Transverse colon (tissue), 4 donors: ENCODE data around the gene CGNL1. TPM values are rescaled to one million over a fixed set of nuclear protein-coding genes. Genes with fewer than 3 reads are reported as not detected.

Source experiments
- DNase-seq: peaks from one replicate; pipeline ENCODE4 v3.0.0-alpha.2; 2019
- H3K27ac ChIP-seq, 4 donors: fragments of 200-600 bp; sonication (generic); 2 replicates each; pipeline ENCODE4 v1.5.1; 2016 to 2018; ENCODE audit warnings: inconsistent platforms in 4 of 4
- H3K27me3 ChIP-seq: fragments of 200-600 bp; sonication (generic); 2 replicates; pipeline ENCODE4 v1.5.1; 2017; ENCODE audit warnings: inconsistent platforms
- H3K36me3 ChIP-seq, 4 donors: fragments of 200-600 bp; sonication (generic); 2 replicates each; pipeline ENCODE4 v1.5.1; 2017 to 2019; ENCODE audit warnings: inconsistent platforms in 4 of 4
- H3K4me1 ChIP-seq, 4 donors: fragments of 200-600 bp; sonication (generic); 2 replicates each; pipeline ENCODE4 v1.5.1; 2017 to 2020; ENCODE audit warnings: inconsistent platforms in 4 of 4
- H3K4me3 ChIP-seq, 4 donors: fragments of 200-600 bp; sonication (generic); 1 replicate in 1 of 4; 2 replicates in 3 of 4; pipeline versions ENCODE4 v1.5.1 to v1.6.1; 2017 to 2019; ENCODE audit warnings: inconsistent platforms in 4 of 4
- H3K9me3 ChIP-seq, 2 donors: fragments of 200-600 bp; sonication (generic); 2 replicates each; pipeline ENCODE4 v1.5.1; 2017 to 2019; ENCODE audit warnings: inconsistent platforms in 2 of 2
- CTCF ChIP-seq, 5 experiments: fragments of 200-600 bp in 3 of 5; fragments of 450-650 bp in 2 of 5; sonication (generic) in 3 of 5; IDR thresholded peaks; 1 replicate in 2 of 5; 2 replicates in 3 of 5; pipeline ENCODE4 v1.5.1; 2016 to 2017; ENCODE audit warnings: antibody characterized with exemption in 5 of 5, inconsistent platforms in 3 of 5, mild to moderate bottlenecking in 2 of 5, moderate library complexity in 1 of 5
- EP300 ChIP-seq: sonication (generic); formaldehyde crosslinking; IDR thresholded peaks from one replicate; pipeline ENCODE4 v1.6.1; 2017; ENCODE audit warnings: antibody characterized with exemption, low read depth
- POLR2A ChIP-seq: fragments of 450-650 bp; IDR thresholded peaks from one replicate; pipeline ENCODE4 v1.6.1; 2016; ENCODE audit warnings: antibody characterized with exemption, mild to moderate bottlenecking, moderate library complexity
- POLR2AphosphoS5 ChIP-seq, 3 donors: sonication (generic); formaldehyde crosslinking; IDR thresholded peaks; one replicate each; pipeline ENCODE4 v1.6.1; 2016; ENCODE audit warnings: antibody characterized with exemption in 3 of 3
- whole genome bisulfite sequencing, 2 donors: methylation state at CpG; one replicate each; pipeline ENCODE4 v1.1.5; 2018; ENCODE audit warnings: low coverage in 1 of 2; 5-methylcytosine and 5-hydroxymethylcytosine counted together
- in situ Hi-C, 4 donors: fragments of 200-750 bp; cut with MboI; loops; one replicate each; pipeline versions ENCODE4 v1.15.0 to v1.15.1; 2017; ENCODE audit warnings: low sequenced_read_pairs in 3 of 4, low pct_ligation_motif_present in 1 of 4, low pct_unique_long_range_greater_than_20kb in 1 of 4
- intact Hi-C: fragments of 100-400 bp; cut with DNase I; formaldehyde crosslinking; loops from one replicate; pipeline ENCODE4 v1.15.1; 2023; ENCODE audit warnings: low total_unique reads
- total RNA-seq, 4 donors: library from RNA; depleted of rRNA; stranded (reverse); fragments of >200 nt; gene quantifications; one replicate each; pipeline ENCODE4 v1.1.0, GENCODE V29; 2016

CGNL1 gene
- total RNA-seq, 4 donors from 2014 or later: 1.1 to 2.2 (median 1.8) TPM

- Histone ChIP-seq H3K27me3 (no peaks in the 10 kb centered on the region), H3K9me3 (no peaks in the 10 kb centered on the region), H3K36me3 (no peaks in the 10 kb centered on the region), H3K27ac (no peak overlapping the region), H3K4me1 (no peaks in the 10 kb centered on the region), H3K4me3 (no peak overlapping the region)
- TF ChIP-seq POLR2A (no peak), POLR2AphosphoS5 (IDR thresholded peaks at IDR 0.05) (no peak), EP300 (no peak)
- intact Hi-C loops: no loop called here
- no peak for DNase-seq
- WGBS, 2 donors: 86 to 100% methylated on average over 1 to 2 of the region's 2 CpGs
- in situ Hi-C loops: no loop called here
Observed at GRCh38 chr15:57472861-57473260, 96.6 kb downstream of the CGNL1 start.

GRCh38 chr15:57476533-57476975 lies 100.2 kb downstream of the CGNL1 start:
- TF ChIP-seq POLR2AphosphoS5 (IDR thresholded peaks at IDR 0.05) (no peak), EP300 (no peak), POLR2A (no peak), CTCF (IDR thresholded peaks at IDR 0.05) (no peak)
- Histone ChIP-seq H3K9me3 (no peaks in the 10 kb centered on the region), H3K36me3 (no peaks in the 10 kb centered on the region), H3K27ac (no peak overlapping the region), H3K4me1 (no peaks in the 10 kb centered on the region), H3K27me3 (no peaks in the 10 kb centered on the region), H3K4me3 (no peak overlapping the region)
- WGBS, 2 donors: 75 to 81% methylated on average over 4 to 5 of the region's 5 CpGs
- in situ Hi-C loops: no loop called here
- DNase-seq: no peak
- intact Hi-C loops: no loop called here

- in situ Hi-C loops: no loop called here
- DNase-seq: no peak
- Histone ChIP-seq H3K27ac (no peak overlapping the region), H3K4me3 (no peak overlapping the region), H3K9me3 (no peaks in the 10 kb centered on the region), H3K4me1 (no peaks in the 10 kb centered on the region), H3K36me3 (no peaks in the 10 kb centered on the region), H3K27me3 (no peaks in the 10 kb centered on the region)
- TF ChIP-seq EP300 (no peak), CTCF (IDR thresholded peaks at IDR 0.05) (no peak), POLR2AphosphoS5 (IDR thresholded peaks at IDR 0.05) (no peak), POLR2A (no peak)
- intact Hi-C loops: no loop called here
- 65 to 85% methylated on average over 5 to 9 of the region's 9 CpGs for WGBS, 2 donors
Observed at GRCh38 chr15:57477736-57478522, 101.6 kb downstream of the CGNL1 start.

GRCh38 chr15:57479005-57479404 lies 102.7 kb downstream of the CGNL1 start:
- no peaks in the 10 kb centered on the region for H3K4me1 ChIP-seq
- no peaks in the 10 kb centered on the region for H3K9me3 ChIP-seq
- TF ChIP-seq EP300: no peak
- no peak for TF ChIP-seq POLR2A
- no peak for TF ChIP-seq CTCF (IDR thresholded peaks at IDR 0.05)
- TF ChIP-seq POLR2AphosphoS5 (IDR thresholded peaks at IDR 0.05): no peak
- in situ Hi-C loops (no loop called here), intact Hi-C loops (no loop called here)
- no peak for DNase-seq
- no peak overlapping the region for H3K4me3 ChIP-seq
- H3K27me3 ChIP-seq: no peaks in the 10 kb centered on the region
- H3K36me3 ChIP-seq: no peaks in the 10 kb centered on the region
- WGBS, 2 donors: 13% methylated on average over 1 of the region's 1 CpG; no CpG with 5 or more reads in 1 of the 2 donors
- H3K27ac ChIP-seq: no peak overlapping the region
